NT2/D1 (cell line): ENCODE results near the gene MT2A.
"Not testable (repeated sequence)": the region's sequence is repeated elsewhere in the genome, so short reads cannot be mapped to it uniquely, and the experiment has no call there.

Experiments
- DNase-seq: peaks from one replicate; pipeline ENCODE4 v3.0.0-alpha.2; 2011; ENCODE audit warnings: low read depth, low spot score
- H3K27me3 ChIP-seq: 2 replicates; pipeline ENCODE4 v1.6.0; 2011; ENCODE audit warnings: mild to moderate bottlenecking; ENCODE audit not compliant: insufficient read length, insufficient read depth
- H3K36me3 ChIP-seq: 2 replicates; pipeline ENCODE4 v1.6.1; 2011; ENCODE audit warnings: mild to moderate bottlenecking, low read length, mixed read lengths; ENCODE audit not compliant: insufficient read depth, insufficient read length
- H3K4me1 ChIP-seq: 2 replicates; pipeline ENCODE4 v1.5.1; 2011; ENCODE audit not compliant: insufficient read depth, insufficient read length
- H3K4me3 ChIP-seq: 2 replicates; pipeline ENCODE4 v1.5.1; 2011; ENCODE audit warnings: low read depth; ENCODE audit not compliant: insufficient read length
- H3K9ac ChIP-seq: 2 replicates; pipeline ENCODE4 v1.6.0; 2011; ENCODE audit warnings: low read depth; ENCODE audit not compliant: insufficient read length
- H3K9me3 ChIP-seq: 2 replicates; pipeline ENCODE4 v1.5.1; 2011; ENCODE audit warnings: mild to moderate bottlenecking, low read length; ENCODE audit not compliant: insufficient read depth
- SUZ12 ChIP-seq: IDR thresholded peaks from 2 replicates; pipeline ENCODE4 v1.6.1; 2011; ENCODE audit not compliant: insufficient read length, insufficient read depth; ENCODE audit errors: extremely low read depth
- YY1 ChIP-seq: IDR thresholded peaks from 2 replicates; pipeline ENCODE4 v1.6.1; 2011; ENCODE audit not compliant: insufficient read length, insufficient read depth
- ZNF274 ChIP-seq: IDR thresholded peaks from 2 replicates; pipeline ENCODE4 v1.6.1; 2011; ENCODE audit warnings: mild to moderate bottlenecking, low read depth, low read length

Gene MT2A

GRCh38 chr16:56615353-56615752, 7.0 kb downstream of the MT2A start:
- Histone ChIP-seq H3K27me3 (peaks cover 33% of the 10 kb centered on the region), H3K4me1 (peaks cover 12% of the 10 kb centered on the region), H3K36me3 (no peaks in the 10 kb centered on the region), H3K9ac (no peak overlapping the region), H3K9me3 (no peaks in the 10 kb centered on the region), H3K4me3 (no peak overlapping the region)
- TF ChIP-seq SUZ12 (no peak), ZNF274 (no peak), YY1 (no peak)
- DNase-seq = no peak

DNA sequence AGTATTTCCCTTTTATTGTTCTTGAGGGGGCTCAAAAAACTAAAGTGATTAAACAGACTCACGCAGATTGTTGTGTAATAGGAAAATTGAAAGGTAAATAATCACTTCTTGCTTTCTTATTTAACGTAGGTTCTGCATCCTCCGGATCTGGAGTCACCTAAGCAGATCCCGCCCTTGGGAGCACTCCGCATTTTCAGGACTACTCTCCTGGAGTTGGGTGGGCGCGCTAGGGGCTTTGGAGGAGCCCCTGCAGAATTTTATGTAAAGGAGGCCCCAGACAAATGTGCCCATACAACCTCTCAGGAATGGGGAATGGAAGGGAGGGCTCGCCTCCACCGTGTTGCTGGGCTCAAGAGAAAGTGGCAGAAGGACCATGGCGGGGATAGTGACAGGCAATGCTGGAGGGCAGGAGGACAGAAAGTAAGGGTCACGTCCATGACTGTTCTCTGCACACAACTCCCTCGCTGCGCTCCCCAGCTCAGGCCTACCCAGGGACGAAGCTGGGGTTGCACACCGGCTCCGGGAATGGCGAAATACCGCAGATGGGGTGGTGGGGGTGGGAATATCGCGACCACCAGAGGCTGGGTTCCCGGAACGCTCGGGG, 8.3 kb downstream of the MT2A start:
- Histone ChIP-seq H3K4me3 (peak overlapping the region; percentile 67), H3K4me1 (peaks cover 6% of the 10 kb centered on the region), H3K9ac (peak overlapping the region; percentile 77), H3K36me3 (no peaks in the 10 kb centered on the region), H3K9me3 (no peaks in the 10 kb centered on the region), H3K27me3 (peaks cover 33% of the 10 kb centered on the region)
- no peak for DNase-seq
- TF ChIP-seq ZNF274 (no peak), SUZ12 (no peak), YY1 (no peak)

DNA sequence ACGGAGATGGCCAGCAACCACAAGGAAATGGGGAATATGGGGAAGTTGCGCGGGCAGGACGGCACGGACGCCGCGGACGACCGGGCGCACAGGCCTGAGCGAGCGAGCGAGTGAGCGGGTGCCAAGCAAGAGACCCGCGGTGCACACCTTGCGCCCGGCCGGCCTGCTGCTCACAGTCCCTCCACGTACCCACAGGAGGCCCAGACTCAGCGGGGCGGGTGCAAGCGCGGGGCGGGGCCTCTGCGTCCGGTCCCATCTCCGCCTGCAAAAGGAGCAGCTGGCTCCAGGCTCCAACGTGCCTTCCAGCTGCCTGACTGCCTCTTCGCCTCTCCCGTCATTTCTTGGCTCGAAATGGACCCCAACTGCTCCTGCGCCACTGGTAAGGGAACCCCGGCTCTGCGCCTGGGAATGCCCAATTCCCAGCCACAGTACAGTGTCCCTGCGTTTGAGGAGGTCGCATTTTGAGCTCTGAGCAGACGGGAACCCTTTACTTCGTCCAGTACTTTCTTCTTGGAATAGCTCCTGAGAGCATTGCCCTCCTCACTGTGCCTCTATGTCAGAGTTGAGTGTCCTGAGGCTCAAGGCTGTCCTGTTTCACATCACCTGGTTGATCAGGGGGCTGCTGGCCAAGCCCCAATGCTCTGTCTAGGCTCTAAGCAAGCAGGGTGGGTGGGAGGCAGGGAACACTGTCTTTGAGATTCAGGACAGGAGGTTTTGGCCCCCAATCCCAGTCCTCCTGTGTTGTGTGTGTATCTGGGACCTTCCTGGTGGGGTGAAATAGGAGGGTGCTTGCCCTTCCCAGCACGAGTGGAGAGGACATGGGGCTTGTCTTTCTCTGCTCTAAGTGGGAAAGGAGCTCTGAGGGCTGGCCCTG, 9.1 kb downstream of the MT2A start:
- H3K27me3 ChIP-seq = peaks cover 33% of the 10 kb centered on the region
- no peaks in the 10 kb centered on the region for H3K36me3 ChIP-seq
- peak overlapping the region; percentile 67 for H3K4me3 ChIP-seq
- no peak for DNase-seq
- peaks cover 9% of the 10 kb centered on the region for H3K4me1 ChIP-seq
- no peaks in the 10 kb centered on the region for H3K9me3 ChIP-seq
- H3K9ac ChIP-seq = peak overlapping the region; percentile 77
- no peak for TF ChIP-seq YY1
- no peak for TF ChIP-seq SUZ12
- no peak for TF ChIP-seq ZNF274

DNA sequence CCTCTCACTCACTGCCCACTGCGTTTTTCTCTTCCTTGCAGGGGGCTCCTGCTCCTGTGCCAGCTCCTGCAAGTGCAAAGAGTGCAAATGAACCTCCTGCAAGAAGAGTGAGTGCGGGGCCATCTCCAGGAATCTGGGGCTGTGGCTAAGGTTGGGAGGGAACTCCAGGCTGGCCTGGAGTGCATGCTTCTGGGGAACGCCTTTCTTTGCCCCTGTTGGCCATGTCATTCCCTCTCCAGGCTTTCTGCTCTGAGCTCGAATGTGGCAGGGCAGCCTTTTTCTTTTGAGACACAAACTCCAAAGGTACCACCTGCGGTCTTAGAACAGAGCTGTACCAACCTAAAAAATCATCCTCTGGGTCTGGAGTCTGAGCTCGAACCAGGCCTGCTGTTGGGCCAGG, 9.8 kb downstream of the MT2A start:
- no peak for DNase-seq
- peaks cover 33% of the 10 kb centered on the region for H3K27me3 ChIP-seq
- H3K36me3 ChIP-seq = no peaks in the 10 kb centered on the region
- no peak overlapping the region for H3K4me3 ChIP-seq
- no peaks in the 10 kb centered on the region for H3K9me3 ChIP-seq
- H3K4me1 ChIP-seq = peaks cover 9% of the 10 kb centered on the region
- no peak for TF ChIP-seq ZNF274
- no peak for TF ChIP-seq YY1
- no peak for TF ChIP-seq SUZ12
- H3K9ac ChIP-seq = peak overlapping the region; percentile 77

DNA sequence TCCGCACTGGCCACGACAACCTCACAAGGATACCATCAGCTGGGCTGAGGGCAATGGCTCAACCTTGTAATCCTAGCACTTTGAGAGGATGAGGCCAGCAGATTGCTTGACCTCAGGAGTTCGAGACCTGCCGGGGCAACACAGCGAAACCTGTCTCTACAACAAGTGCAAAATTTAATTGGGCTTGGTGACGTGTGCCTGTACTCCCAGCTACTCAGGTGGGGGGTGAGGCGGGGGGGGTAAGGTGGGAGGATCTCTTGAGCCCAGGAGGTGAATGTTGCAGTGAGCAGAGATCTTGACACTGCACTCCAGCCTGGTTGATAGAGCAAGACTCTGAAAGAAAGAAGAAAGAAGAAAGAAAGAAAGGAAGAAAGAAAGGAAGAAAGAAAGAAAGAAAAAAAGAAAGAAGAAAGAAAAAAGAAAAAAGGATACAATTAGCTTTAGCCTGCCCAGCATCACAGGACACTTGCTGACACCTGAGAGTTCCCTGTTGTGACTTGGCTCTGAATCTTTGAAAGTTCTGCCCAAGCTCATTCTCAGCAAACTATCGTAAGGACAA, 12.0 kb downstream of the MT2A start:
- no peak for DNase-seq
- Histone ChIP-seq H3K27me3 (peaks cover 40% of the 10 kb centered on the region), H3K9ac (no peak overlapping the region), H3K9me3 (no peaks in the 10 kb centered on the region), H3K4me1 (peaks cover 9% of the 10 kb centered on the region), H3K4me3 (no peak overlapping the region), H3K36me3 (no peaks in the 10 kb centered on the region)
- no peak for TF ChIP-seq YY1
- no peak for TF ChIP-seq ZNF274
- no peak for TF ChIP-seq SUZ12

DNA sequence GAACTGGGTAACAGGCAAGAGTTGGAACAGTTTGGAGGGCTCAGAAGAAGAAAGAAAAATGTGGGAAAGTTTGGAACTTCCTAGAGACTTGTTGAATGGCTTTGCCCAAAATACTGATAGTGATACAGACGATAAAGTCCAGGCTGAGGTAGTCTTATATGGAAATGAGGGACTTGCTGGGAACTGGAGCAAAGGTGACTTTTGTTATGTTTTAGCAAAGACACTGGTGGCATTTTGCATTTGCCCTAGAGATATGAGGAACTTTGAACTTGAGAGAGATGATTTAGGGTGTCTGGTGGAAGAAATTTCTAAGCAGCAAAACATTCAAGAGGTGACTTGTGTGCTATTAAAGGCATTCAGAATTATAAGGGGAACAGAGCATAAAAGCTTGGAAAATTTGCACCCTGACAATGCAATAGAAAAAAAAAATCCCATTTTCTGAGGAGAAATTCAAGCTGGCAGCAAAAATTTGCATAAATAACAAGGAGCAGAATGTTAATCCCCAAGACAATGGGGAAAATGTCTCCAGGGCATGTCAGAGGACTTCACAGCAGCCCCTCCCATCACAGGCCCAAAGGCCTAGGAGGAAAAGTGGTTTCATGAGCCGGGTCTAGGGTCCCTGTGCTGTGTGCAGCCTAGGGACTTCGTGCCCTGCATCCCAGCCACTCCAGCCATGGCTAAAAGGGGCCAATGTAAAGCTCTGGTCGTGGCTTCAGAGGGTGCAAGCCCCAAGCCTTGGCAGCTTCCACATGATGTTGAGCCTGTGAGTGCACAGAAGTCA, 13.5 kb downstream of the MT2A start:
- H3K9ac ChIP-seq, DNase-seq, H3K4me3 ChIP-seq, H3K9me3 ChIP-seq: not testable (repeated sequence)
- peaks cover 41% of the 10 kb centered on the region for H3K27me3 ChIP-seq
- H3K36me3 ChIP-seq = peaks cover 10% of the 10 kb centered on the region
- peaks cover 12% of the 10 kb centered on the region for H3K4me1 ChIP-seq

DNA sequence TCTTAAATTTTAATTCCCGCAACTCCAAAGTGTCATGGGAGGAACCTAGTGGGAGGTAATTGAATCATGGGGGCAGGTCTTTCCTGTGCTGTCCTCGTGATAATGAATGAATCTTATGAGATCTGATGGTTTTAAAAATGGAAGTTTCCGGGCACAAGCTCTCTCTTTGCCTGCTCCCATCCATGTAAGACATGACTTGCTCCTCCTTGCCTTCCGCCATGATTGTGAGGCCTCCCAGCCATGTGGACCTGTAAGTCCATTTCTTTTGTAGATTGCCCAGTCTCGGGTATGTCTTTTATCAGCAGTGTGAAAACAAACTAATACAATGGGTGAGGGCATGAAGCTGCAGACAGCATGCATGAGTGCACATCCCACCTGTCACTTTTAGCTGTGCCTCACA, 14.8 kb downstream of the MT2A start:
- peaks cover 28% of the 10 kb centered on the region for H3K27me3 ChIP-seq

More for the DNA sequence above, 14.8 kb downstream of the MT2A start:
- H3K4me1 ChIP-seq, H3K4me3 ChIP-seq, H3K9ac ChIP-seq, H3K9me3 ChIP-seq, DNase-seq: not testable (repeated sequence)
- peaks cover 10% of the 10 kb centered on the region for H3K36me3 ChIP-seq
